ENCODE data around the gene C10orf143. TPM values are rescaled to one million over a fixed set of nuclear protein-coding genes. Genes with fewer than 3 reads are reported as not detected.

The C10orf143 gene
- total and polyA plus RNA-seq, 2 of the 4 experiments (the other 2 are of a cell fraction), result 0.36 to 0.60 TPM

DNA sequence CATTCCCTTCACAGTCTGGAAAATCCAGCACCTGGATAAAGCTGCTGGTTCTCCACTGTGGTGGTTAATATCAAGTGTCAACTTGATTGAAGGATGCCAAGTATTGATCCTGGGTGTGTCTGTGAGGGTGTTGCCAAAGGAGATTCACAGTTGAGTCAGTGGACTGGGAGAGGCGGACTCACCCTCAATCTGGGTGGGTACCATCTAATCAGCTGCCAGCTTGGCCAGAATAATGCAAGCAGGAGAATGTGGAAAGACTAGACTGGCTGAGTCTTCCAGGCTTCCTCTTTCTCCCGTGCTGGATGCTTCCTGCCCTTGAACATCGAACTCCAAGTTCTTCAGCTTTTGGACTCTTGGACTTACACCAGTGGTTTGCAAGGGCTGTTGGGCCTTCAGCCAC is 48.4 kb downstream of the C10orf143 start:
- POLR2A ChIA-PET (ENCODE audit: unreplicated experiment), result no interaction called here
- no peak overlapping the region for H2BK120ac ChIP-seq (ENCODE audit: low read depth, low read length)
- peaks cover 4% of the 10 kb centered on the region; the same call in 1 of the 2 replicates for H3K9me3 ChIP-seq (ENCODE audit: control insufficient read depth, insufficient read depth, low read length)
- H3K4ac ChIP-seq (ENCODE audit: low read depth, low read length), result no peak overlapping the region
- intact Hi-C loops (cut with micrococcal nuclease) (no loop called here), in situ Hi-C loops (cut with MboI; ENCODE audit: low sequenced_read_pairs) (no loop called here), dilution Hi-C loops (cut with HindIII; ENCODE audit: low sequenced_read_pairs, unreplicated experiment) (no loop called here)
- H3K27ac ChIP-seq (ENCODE audit: insufficient read depth, low read length), result no peak overlapping the region
- H3K4me2 ChIP-seq (ENCODE audit: low read depth, low read length), result no peak overlapping the region
- ATAC-seq (ENCODE audit: low read depth) (no peak), DNase-seq (no peak)
- no peak overlapping the region for H2BK5ac ChIP-seq (ENCODE audit: low read depth, low read length, poor library complexity, severe bottlenecking)
- no peak overlapping the region for H4K8ac ChIP-seq (ENCODE audit: low read depth in 2 of 2, low read length in 2 of 2)
- no peaks in the 10 kb centered on the region for H3K4me1 ChIP-seq (ENCODE audit: control insufficient read depth, insufficient read depth, low read length)
- no peak overlapping the region for H2BK15ac ChIP-seq (ENCODE audit: low read depth, low read length)
- no peak overlapping the region for H2BK20ac ChIP-seq (ENCODE audit: low read depth, low read length)
- H3K9ac ChIP-seq (ENCODE audit: low read depth, low read length), result no peak overlapping the region
- no peak overlapping the region for H3K14ac ChIP-seq (replicated peaks; ENCODE audit: low read depth, low read length)
- no peak overlapping the region for H4K5ac ChIP-seq (ENCODE audit: low read depth, low read length)
- 66% methylated on average over 2 of the region's 3 CpGs; no CpG with 5 or more reads in 1 of the 2 experiments for WGBS, 2 experiments (ENCODE audit: extremely low coverage in 2 of 2, insufficient read length in 1 of 2)
- H4K91ac ChIP-seq (ENCODE audit: insufficient read depth, low read depth, low read length), result no peak overlapping the region
- H3K79me1 ChIP-seq (ENCODE audit: low read depth in 1 of 2, low read length in 2 of 2), result no peaks in the 10 kb centered on the region
- no peak overlapping the region for H3K23ac ChIP-seq (ENCODE audit: low read depth, low read length)
- no peaks in the 10 kb centered on the region for H3K36me3 ChIP-seq (ENCODE audit: control insufficient read depth, insufficient read depth, low read length)
- no peak overlapping the region for H3K18ac ChIP-seq (ENCODE audit: low read depth, low read length)
- H4K20me1 ChIP-seq (ENCODE audit: insufficient read depth, low read length), result no peaks in the 10 kb centered on the region
- no peak overlapping the region for H2AFZ ChIP-seq (replicated peaks; ENCODE audit: low read length, poor library complexity)
- no peaks in the 10 kb centered on the region for H3K27me3 ChIP-seq (ENCODE audit: control insufficient read depth, insufficient read depth, low read length)
- no peak overlapping the region for H3K4me3 ChIP-seq (ENCODE audit: insufficient read depth, low read depth, low read length)
- TF ChIP-seq USF2 (IDR thresholded peaks at IDR 0.05; ENCODE audit: low read depth, low read length), result no peak
- no peak for TF ChIP-seq BHLHE40 (IDR thresholded peaks at IDR 0.05; ENCODE audit: low read depth, low read length)
- TF ChIP-seq, protein P1, sequence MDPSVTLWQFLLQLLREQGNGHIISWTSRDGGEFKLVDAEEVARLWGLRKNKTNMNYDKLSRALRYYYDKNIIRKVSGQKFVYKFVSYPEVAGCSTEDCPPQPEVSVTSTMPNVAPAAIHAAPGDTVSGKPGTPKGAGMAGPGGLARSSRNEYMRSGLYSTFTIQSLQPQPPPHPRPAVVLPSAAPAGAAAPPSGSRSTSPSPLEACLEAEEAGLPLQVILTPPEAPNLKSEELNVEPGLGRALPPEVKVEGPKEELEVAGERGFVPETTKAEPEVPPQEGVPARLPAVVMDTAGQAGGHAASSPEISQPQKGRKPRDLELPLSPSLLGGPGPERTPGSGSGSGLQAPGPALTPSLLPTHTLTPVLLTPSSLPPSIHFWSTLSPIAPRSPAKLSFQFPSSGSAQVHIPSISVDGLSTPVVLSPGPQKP (IDR thresholded peaks at IDR 0.05; ENCODE audit: borderline replicate concordance, low read depth, low read length), result no peak
- TF ChIP-seq SMC3 (IDR thresholded peaks at IDR 0.05; ENCODE audit: low read depth, low read length), result no peak
- H2AK5ac ChIP-seq (ENCODE audit: low read depth, low read length), result no peak overlapping the region
- H3K9me1 ChIP-seq (ENCODE audit: insufficient read depth, low read length), result no peaks in the 10 kb centered on the region
- H2AK9ac ChIP-seq (replicated peaks; ENCODE audit: low read depth, low read length, poor library complexity), result no peak overlapping the region
- no peak overlapping the region for H3K56ac ChIP-seq (ENCODE audit: extremely low read depth, insufficient read depth, low read length)
- BruUV-seq (replicated peaks), result no TSS peak
- CTCF ChIA-PET, result no interaction called here
